GM10266 (cell line): ENCODE results near the gene PCDHB12.
"Not testable (repeated sequence)": the region's sequence is repeated elsewhere in the genome, so short reads cannot be mapped to it uniquely, and the experiment has no call there.

Source experiments
- DNase-seq: peaks from one replicate; pipeline ENCODE4 v3.0.0; 2012; ENCODE audit errors: extremely low spot score
- TF ChIP-seq, protein P1 (sequence below): IDR thresholded peaks from 2 replicates; pipeline ENCODE4 v1.5.1; 2012; ENCODE audit warnings: mild to moderate bottlenecking, low read depth; ENCODE audit not compliant: control insufficient read depth, insufficient read depth; ENCODE audit errors: missing control alignments

Gene PCDHB12

DNA sequence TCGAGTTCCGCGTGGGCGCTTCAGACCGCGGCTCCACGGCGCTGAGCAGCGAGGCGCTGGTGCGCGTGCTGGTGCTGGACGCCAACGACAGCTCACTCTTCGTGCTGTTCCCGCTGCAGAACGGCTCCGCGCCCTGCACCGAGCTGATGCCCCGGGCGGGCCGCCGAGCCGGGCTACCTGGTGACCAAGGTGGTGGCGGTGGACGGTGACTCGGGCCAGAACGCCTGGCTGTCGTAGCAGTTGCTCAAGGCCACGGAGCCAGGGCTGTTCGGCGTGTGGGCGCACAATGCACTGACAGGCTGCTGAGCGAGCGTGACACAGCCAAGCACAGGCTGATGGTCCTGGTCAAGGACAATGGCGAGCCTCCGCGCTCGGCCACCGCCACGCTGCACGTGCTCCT, 33.0 kb downstream of the PCDHB12 start:
- no peak for DNase-seq
- TF ChIP-seq, protein P1, sequence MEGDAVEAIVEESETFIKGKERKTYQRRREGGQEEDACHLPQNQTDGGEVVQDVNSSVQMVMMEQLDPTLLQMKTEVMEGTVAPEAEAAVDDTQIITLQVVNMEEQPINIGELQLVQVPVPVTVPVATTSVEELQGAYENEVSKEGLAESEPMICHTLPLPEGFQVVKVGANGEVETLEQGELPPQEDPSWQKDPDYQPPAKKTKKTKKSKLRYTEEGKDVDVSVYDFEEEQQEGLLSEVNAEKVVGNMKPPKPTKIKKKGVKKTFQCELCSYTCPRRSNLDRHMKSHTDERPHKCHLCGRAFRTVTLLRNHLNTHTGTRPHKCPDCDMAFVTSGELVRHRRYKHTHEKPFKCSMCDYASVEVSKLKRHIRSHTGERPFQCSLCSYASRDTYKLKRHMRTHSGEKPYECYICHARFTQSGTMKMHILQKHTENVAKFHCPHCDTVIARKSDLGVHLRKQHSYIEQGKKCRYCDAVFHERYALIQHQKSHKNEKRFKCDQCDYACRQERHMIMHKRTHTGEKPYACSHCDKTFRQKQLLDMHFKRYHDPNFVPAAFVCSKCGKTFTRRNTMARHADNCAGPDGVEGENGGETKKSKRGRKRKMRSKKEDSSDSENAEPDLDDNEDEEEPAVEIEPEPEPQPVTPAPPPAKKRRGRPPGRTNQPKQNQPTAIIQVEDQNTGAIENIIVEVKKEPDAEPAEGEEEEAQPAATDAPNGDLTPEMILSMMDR, result no peak

- TF ChIP-seq, protein P1, result no peak
- DNase-seq, result no peak
Measured at GRCh38 chr5:141245250-141245717, 36.8 kb downstream of the PCDHB12 start, which contains the start of gene PCDHB15. Gene PCDHB15 (plus strand): TSS chr5:141245395. CDS start chr5:141245579, 184 bp downstream.

GRCh38 chr5:141246971-141247370, 38.5 kb downstream of the PCDHB12 start:
- not testable (repeated sequence) for DNase-seq

- DNase-seq, result not testable (repeated sequence)
Measured at GRCh38 chr5:141247434-141247833, 38.9 kb downstream of the PCDHB12 start.

- DNase-seq, result no peak
- TF ChIP-seq, protein P1, result no peak
Measured at GRCh38 chr5:141250576-141250975, 42.1 kb downstream of the PCDHB12 start.

- DNase-seq, result no peak
- TF ChIP-seq, protein P1, result no peak
Measured at GRCh38 chr5:141258464-141258863, 49.9 kb downstream of the PCDHB12 start.

DNA sequence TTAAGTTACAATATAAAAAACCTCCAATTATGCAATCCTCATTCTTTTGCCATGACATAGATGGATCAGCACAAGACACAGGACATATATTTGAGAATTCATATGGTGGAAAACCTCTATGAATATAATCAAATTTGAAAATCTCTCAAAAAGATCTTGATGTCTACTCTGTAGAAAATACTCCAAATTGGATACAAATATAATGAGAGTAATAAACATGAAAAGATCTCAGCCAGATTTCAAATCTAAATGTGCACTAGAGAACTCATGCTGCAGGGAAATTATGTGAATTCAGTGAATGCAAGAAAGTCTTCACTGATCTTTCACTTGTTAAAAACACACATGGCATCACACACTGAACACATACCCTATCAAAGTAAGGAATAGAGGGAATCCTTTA, 50.4 kb downstream of the PCDHB12 start:
- TF ChIP-seq, protein P1, result no peak
- DNase-seq, result no peak

GRCh38 chr5:141260458-141261237, 52.1 kb downstream of the PCDHB12 start:
- DNase-seq, result no peak
- TF ChIP-seq, protein P1, result no peak
